ENCODE data around the gene SYF2.

DNA sequence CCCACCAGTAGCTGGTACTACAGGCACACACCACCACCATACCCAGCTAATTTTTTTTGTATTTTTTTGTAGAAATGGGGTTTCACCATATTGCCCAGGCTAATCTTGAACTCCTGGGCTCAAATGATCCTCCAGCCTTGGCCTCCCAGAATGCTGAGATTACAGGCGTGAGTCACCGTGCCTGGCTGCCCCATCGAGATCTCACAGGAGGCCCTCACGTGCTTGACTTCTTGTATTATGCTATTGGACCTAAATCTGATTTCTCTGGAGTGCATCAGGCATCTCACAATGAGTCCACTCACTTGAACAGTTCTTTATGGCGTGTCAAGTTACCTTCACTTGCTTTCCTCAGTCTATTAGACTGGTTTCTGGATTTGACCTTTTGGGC lies 24.3 kb upstream of the SYF2 start:
- TF ChIP-seq RFX5 (IDR thresholded peaks at IDR 0.05; ENCODE audit: low read length) (no peak), MXI1 (IDR thresholded peaks at IDR 0.05; ENCODE audit: low read depth, low read length) (no peak), POLR2AphosphoS5 (IDR thresholded peaks at IDR 0.05; ENCODE audit: low read depth, low read length) (no peak), GATA2 (CRISPR knock-in tag; IDR thresholded peaks at IDR 0.05) (no peak), SMC3 (IDR thresholded peaks at IDR 0.05; ENCODE audit: low read depth, low read length) (no peak), EP300 (IDR thresholded peaks at IDR 0.05; ENCODE audit: borderline replicate concordance in 1 of 2, low read depth in 1 of 2, low read length in 1 of 2) (no peak)
- TF ChIP-seq, protein P1, sequence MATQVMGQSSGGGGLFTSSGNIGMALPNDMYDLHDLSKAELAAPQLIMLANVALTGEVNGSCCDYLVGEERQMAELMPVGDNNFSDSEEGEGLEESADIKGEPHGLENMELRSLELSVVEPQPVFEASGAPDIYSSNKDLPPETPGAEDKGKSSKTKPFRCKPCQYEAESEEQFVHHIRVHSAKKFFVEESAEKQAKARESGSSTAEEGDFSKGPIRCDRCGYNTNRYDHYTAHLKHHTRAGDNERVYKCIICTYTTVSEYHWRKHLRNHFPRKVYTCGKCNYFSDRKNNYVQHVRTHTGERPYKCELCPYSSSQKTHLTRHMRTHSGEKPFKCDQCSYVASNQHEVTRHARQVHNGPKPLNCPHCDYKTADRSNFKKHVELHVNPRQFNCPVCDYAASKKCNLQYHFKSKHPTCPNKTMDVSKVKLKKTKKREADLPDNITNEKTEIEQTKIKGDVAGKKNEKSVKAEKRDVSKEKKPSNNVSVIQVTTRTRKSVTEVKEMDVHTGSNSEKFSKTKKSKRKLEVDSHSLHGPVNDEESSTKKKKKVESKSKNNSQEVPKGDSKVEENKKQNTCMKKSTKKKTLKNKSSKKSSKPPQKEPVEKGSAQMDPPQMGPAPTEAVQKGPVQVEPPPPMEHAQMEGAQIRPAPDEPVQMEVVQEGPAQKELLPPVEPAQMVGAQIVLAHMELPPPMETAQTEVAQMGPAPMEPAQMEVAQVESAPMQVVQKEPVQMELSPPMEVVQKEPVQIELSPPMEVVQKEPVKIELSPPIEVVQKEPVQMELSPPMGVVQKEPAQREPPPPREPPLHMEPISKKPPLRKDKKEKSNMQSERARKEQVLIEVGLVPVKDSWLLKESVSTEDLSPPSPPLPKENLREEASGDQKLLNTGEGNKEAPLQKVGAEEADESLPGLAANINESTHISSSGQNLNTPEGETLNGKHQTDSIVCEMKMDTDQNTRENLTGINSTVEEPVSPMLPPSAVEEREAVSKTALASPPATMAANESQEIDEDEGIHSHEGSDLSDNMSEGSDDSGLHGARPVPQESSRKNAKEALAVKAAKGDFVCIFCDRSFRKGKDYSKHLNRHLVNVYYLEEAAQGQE (IDR thresholded peaks at IDR 0.05; ENCODE audit: low read depth, low read length), result no peak
- TF ChIP-seq, protein P2, sequence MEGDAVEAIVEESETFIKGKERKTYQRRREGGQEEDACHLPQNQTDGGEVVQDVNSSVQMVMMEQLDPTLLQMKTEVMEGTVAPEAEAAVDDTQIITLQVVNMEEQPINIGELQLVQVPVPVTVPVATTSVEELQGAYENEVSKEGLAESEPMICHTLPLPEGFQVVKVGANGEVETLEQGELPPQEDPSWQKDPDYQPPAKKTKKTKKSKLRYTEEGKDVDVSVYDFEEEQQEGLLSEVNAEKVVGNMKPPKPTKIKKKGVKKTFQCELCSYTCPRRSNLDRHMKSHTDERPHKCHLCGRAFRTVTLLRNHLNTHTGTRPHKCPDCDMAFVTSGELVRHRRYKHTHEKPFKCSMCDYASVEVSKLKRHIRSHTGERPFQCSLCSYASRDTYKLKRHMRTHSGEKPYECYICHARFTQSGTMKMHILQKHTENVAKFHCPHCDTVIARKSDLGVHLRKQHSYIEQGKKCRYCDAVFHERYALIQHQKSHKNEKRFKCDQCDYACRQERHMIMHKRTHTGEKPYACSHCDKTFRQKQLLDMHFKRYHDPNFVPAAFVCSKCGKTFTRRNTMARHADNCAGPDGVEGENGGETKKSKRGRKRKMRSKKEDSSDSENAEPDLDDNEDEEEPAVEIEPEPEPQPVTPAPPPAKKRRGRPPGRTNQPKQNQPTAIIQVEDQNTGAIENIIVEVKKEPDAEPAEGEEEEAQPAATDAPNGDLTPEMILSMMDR (IDR thresholded peaks at IDR 0.05), result no peak
- TF ChIP-seq, protein P3, sequence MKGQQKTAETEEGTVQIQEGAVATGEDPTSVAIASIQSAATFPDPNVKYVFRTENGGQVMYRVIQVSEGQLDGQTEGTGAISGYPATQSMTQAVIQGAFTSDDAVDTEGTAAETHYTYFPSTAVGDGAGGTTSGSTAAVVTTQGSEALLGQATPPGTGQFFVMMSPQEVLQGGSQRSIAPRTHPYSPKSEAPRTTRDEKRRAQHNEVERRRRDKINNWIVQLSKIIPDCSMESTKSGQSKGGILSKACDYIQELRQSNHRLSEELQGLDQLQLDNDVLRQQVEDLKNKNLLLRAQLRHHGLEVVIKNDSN (IDR thresholded peaks at IDR 0.05; ENCODE audit: borderline replicate concordance, low read depth), result no peak
- TF ChIP-seq, protein P4, sequence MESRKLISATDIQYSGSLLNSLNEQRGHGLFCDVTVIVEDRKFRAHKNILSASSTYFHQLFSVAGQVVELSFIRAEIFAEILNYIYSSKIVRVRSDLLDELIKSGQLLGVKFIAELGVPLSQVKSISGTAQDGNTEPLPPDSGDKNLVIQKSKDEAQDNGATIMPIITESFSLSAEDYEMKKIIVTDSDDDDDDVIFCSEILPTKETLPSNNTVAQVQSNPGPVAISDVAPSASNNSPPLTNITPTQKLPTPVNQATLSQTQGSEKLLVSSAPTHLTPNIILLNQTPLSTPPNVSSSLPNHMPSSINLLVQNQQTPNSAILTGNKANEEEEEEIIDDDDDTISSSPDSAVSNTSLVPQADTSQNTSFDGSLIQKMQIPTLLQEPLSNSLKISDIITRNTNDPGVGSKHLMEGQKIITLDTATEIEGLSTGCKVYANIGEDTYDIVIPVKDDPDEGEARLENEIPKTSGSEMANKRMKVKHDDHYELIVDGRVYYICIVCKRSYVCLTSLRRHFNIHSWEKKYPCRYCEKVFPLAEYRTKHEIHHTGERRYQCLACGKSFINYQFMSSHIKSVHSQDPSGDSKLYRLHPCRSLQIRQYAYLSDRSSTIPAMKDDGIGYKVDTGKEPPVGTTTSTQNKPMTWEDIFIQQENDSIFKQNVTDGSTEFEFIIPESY (IDR thresholded peaks at IDR 0.05; ENCODE audit: borderline replicate concordance, low read depth), result no peak
